ENCODE data around the gene STON1.
"Not testable (repeated sequence)": the region's sequence is repeated elsewhere in the genome, so short reads cannot be mapped to it uniquely, and the experiment has no call there.

The STON1 gene

GRCh38 chr2:48605482-48606175, 75.7 kb downstream of the STON1 start:
- no peak for TF ChIP-seq CTCF (IDR thresholded peaks at IDR 0.05)

GRCh38 chr2:48607307-48608014, 77.5 kb downstream of the STON1 start:
- H3K4me1 ChIP-seq (ENCODE audit: control insufficient read depth in 1 of 2, insufficient read depth in 1 of 2, low read depth in 1 of 2, low read length in 1 of 2) = no peaks in the 10 kb centered on the region
- no peak overlapping the region for H3K4me3 ChIP-seq (ENCODE audit: low read depth in 1 of 2, low read length in 1 of 2)
- no peaks in the 10 kb centered on the region for H3K9me3 ChIP-seq
- no peak for TF ChIP-seq CTCF (IDR thresholded peaks at IDR 0.05)
- no peaks in the 10 kb centered on the region for H3K36me3 ChIP-seq
- no peaks in the 10 kb centered on the region for H3K27me3 ChIP-seq
- no peak overlapping the region for H3K27ac ChIP-seq

More at GRCh38 chr2:48605482-48606175, 75.7 kb downstream of the STON1 start:
- Histone ChIP-seq H3K9me3 (no peaks in the 10 kb centered on the region), H3K36me3 (no peaks in the 10 kb centered on the region), H3K27me3 (no peaks in the 10 kb centered on the region), H3K27ac (no peak overlapping the region), H3K4me3 (ENCODE audit: low read depth in 1 of 2, low read length in 1 of 2) (no peak overlapping the region), H3K4me1 (ENCODE audit: control insufficient read depth in 1 of 2, insufficient read depth in 1 of 2, low read depth in 1 of 2, low read length in 1 of 2) (no peaks in the 10 kb centered on the region)

- H3K36me3 ChIP-seq = no peaks in the 10 kb centered on the region
- H3K27me3 ChIP-seq = peaks cover 5% of the 10 kb centered on the region
- no peak overlapping the region for H3K27ac ChIP-seq
- H3K4me1 ChIP-seq (ENCODE audit: control insufficient read depth in 1 of 2, insufficient read depth in 1 of 2, low read depth in 1 of 2, low read length in 1 of 2) = no peaks in the 10 kb centered on the region
- no peak overlapping the region for H3K4me3 ChIP-seq (ENCODE audit: low read depth in 1 of 2, low read length in 1 of 2)
- no peaks in the 10 kb centered on the region for H3K9me3 ChIP-seq
- TF ChIP-seq CTCF (IDR thresholded peaks at IDR 0.05) = no peak
Observed at GRCh38 chr2:48613211-48613610, 83.3 kb downstream of the STON1 start.

GRCh38 chr2:48614581-48614980, 84.6 kb downstream of the STON1 start:
- H3K36me3 ChIP-seq; H3K27ac ChIP-seq; H3K27me3 ChIP-seq; H3K9me3 ChIP-seq; H3K4me1 ChIP-seq (ENCODE audit: control insufficient read depth in 1 of 2, insufficient read depth in 1 of 2, low read depth in 1 of 2, low read length in 1 of 2); H3K4me3 ChIP-seq (ENCODE audit: low read depth in 1 of 2, low read length in 1 of 2): not testable (repeated sequence)

- Histone ChIP-seq H3K27ac (no peak within 1 kb of the TSS), H3K4me1 (ENCODE audit: control insufficient read depth in 1 of 2, insufficient read depth in 1 of 2, low read depth in 1 of 2, low read length in 1 of 2) (no peaks in the 10 kb centered on the region), H3K4me3 (ENCODE audit: low read depth in 1 of 2, low read length in 1 of 2) (no peak within 1 kb of the TSS), H3K9me3 (no peaks in the 10 kb centered on the region), H3K36me3 (no peaks in the 10 kb centered on the region), H3K27me3 (peaks cover 5% of the 10 kb centered on the region)
- TF ChIP-seq CTCF (IDR thresholded peaks at IDR 0.05) = no peak
Observed at GRCh38 chr2:48617618-48618017, 87.7 kb downstream of the STON1 start, which contains the start of gene GTF2A1L. GTF2A1L (plus strand) TSS chr2:48617856; CDS start chr2:48617875, 19 bp downstream.

- no peak for TF ChIP-seq CTCF (IDR thresholded peaks at IDR 0.05)
- H3K27me3 ChIP-seq = peaks cover 5% of the 10 kb centered on the region
- H3K4me3 ChIP-seq (ENCODE audit: low read depth in 1 of 2, low read length in 1 of 2) = no peak overlapping the region
- no peak overlapping the region for H3K27ac ChIP-seq
- H3K9me3 ChIP-seq = no peaks in the 10 kb centered on the region
- no peaks in the 10 kb centered on the region for H3K36me3 ChIP-seq
- H3K4me1 ChIP-seq (ENCODE audit: control insufficient read depth in 1 of 2, insufficient read depth in 1 of 2, low read depth in 1 of 2, low read length in 1 of 2) = no peaks in the 10 kb centered on the region
Observed at GRCh38 chr2:48619526-48619925, 89.6 kb downstream of the STON1 start.

Measured in neutrophil (primary cell).